Stimulated activated naive CD8-positive, alpha-beta T cell treated with anti-CD3 and anti-CD28 coated beads, Interleukin-15, Interleukin-2, amounts not matched to agents 100 ng/mL and 50 ng/mL, for 24 hours (primary cell): ENCODE measurements around the gene UBLCP1.

Experiments used
- H3K27ac Mint-ChIP-seq: one replicate; pipeline ENCODE4 v1.8.0; 2021; ENCODE audit warnings: mild to moderate bottlenecking, mixed read lengths
- H3K27me3 Mint-ChIP-seq: one replicate; pipeline ENCODE4 v1.8.0; 2021; ENCODE audit warnings: mixed read lengths
- H3K36me3 Mint-ChIP-seq: one replicate; pipeline ENCODE4 v1.8.0; 2021; ENCODE audit warnings: low read depth, mixed read lengths
- H3K4me1 Mint-ChIP-seq: one replicate; pipeline ENCODE4 v1.8.0; 2021; ENCODE audit warnings: low read depth, mixed read lengths
- H3K4me3 Mint-ChIP-seq: one replicate; pipeline ENCODE4 v1.8.0; 2021; ENCODE audit warnings: mild to moderate bottlenecking, mixed read lengths
- H3K9me3 Mint-ChIP-seq: one replicate; pipeline ENCODE4 v1.8.0; 2021; ENCODE audit warnings: mixed read lengths

UBLCP1 gene

GRCh38 chr5:159316519-159317383 lies 53.7 kb downstream of the UBLCP1 start:
- Mint-ChIP-seq H3K27ac (no peak overlapping the region), H3K4me3 (no peak overlapping the region), H3K36me3 (no peaks in the 10 kb centered on the region), H3K9me3 (no peaks in the 10 kb centered on the region), H3K27me3 (peaks cover 8% of the 10 kb centered on the region), H3K4me1 (no peaks in the 10 kb centered on the region)

GRCh38 chr5:159317849-159318248 lies 54.8 kb downstream of the UBLCP1 start:
- H3K4me1 Mint-ChIP-seq = no peaks in the 10 kb centered on the region
- no peak overlapping the region for H3K4me3 Mint-ChIP-seq
- H3K36me3 Mint-ChIP-seq = no peaks in the 10 kb centered on the region
- no peak overlapping the region for H3K27ac Mint-ChIP-seq
- no peaks in the 10 kb centered on the region for H3K9me3 Mint-ChIP-seq
- H3K27me3 Mint-ChIP-seq = peaks cover 4% of the 10 kb centered on the region

- Mint-ChIP-seq H3K27me3 (peaks cover 5% of the 10 kb centered on the region), H3K36me3 (no peaks in the 10 kb centered on the region), H3K4me1 (no peaks in the 10 kb centered on the region), H3K4me3 (no peak overlapping the region), H3K9me3 (no peaks in the 10 kb centered on the region), H3K27ac (no peak overlapping the region)
These were observed 55.4 kb downstream of the UBLCP1 start for GRCh38 chr5:159318448-159318847.

GRCh38 chr5:159319363-159319762 lies 56.3 kb downstream of the UBLCP1 start:
- H3K4me1 Mint-ChIP-seq = no peaks in the 10 kb centered on the region
- H3K27ac Mint-ChIP-seq = no peak overlapping the region
- H3K36me3 Mint-ChIP-seq = no peaks in the 10 kb centered on the region
- H3K4me3 Mint-ChIP-seq = no peak overlapping the region
- no peaks in the 10 kb centered on the region for H3K9me3 Mint-ChIP-seq
- H3K27me3 Mint-ChIP-seq = peaks cover 10% of the 10 kb centered on the region

- Mint-ChIP-seq H3K36me3 (no peaks in the 10 kb centered on the region), H3K27ac (no peak overlapping the region), H3K4me1 (no peaks in the 10 kb centered on the region), H3K4me3 (no peak overlapping the region), H3K27me3 (peaks cover 14% of the 10 kb centered on the region), H3K9me3 (no peaks in the 10 kb centered on the region)
These were observed 56.7 kb downstream of the UBLCP1 start for GRCh38 chr5:159319832-159320231.

- no peak overlapping the region for H3K27ac Mint-ChIP-seq
- peaks cover 20% of the 10 kb centered on the region for H3K27me3 Mint-ChIP-seq
- H3K4me1 Mint-ChIP-seq = no peaks in the 10 kb centered on the region
- H3K36me3 Mint-ChIP-seq = no peaks in the 10 kb centered on the region
- H3K4me3 Mint-ChIP-seq = no peak overlapping the region
- no peaks in the 10 kb centered on the region for H3K9me3 Mint-ChIP-seq
These were observed 59.1 kb downstream of the UBLCP1 start for GRCh38 chr5:159322180-159322579.

- no peak overlapping the region for H3K4me3 Mint-ChIP-seq
- no peaks in the 10 kb centered on the region for H3K9me3 Mint-ChIP-seq
- no peak overlapping the region for H3K27ac Mint-ChIP-seq
- no peaks in the 10 kb centered on the region for H3K36me3 Mint-ChIP-seq
- peaks cover 20% of the 10 kb centered on the region for H3K27me3 Mint-ChIP-seq
- no peaks in the 10 kb centered on the region for H3K4me1 Mint-ChIP-seq
These were observed 61.1 kb downstream of the UBLCP1 start for GRCh38 chr5:159324102-159324755.

GRCh38 chr5:159324986-159325385 lies 61.9 kb downstream of the UBLCP1 start:
- Mint-ChIP-seq H3K27me3 (peaks cover 23% of the 10 kb centered on the region), H3K4me1 (no peaks in the 10 kb centered on the region), H3K27ac (no peak overlapping the region), H3K4me3 (no peak overlapping the region), H3K9me3 (no peaks in the 10 kb centered on the region), H3K36me3 (no peaks in the 10 kb centered on the region)

- Mint-ChIP-seq H3K9me3 (no peaks in the 10 kb centered on the region), H3K4me1 (peaks cover 29% of the 10 kb centered on the region), H3K4me3 (peak within 1 kb of the TSS; percentile 67), H3K27ac (no peak within 1 kb of the TSS), H3K36me3 (no peaks in the 10 kb centered on the region), H3K27me3 (peaks cover 15% of the 10 kb centered on the region)
These were observed 67.2 kb downstream of the UBLCP1 start, which contains the start of gene IL12B for GRCh38 chr5:159330131-159330800. TSS of gene IL12B (minus strand) at chr5:159330487. CDS start at chr5:159326782, 3,705 bp downstream.

GRCh38 chr5:159331093-159331973 lies 68.2 kb downstream of the UBLCP1 start:
- Mint-ChIP-seq H3K27me3 (peaks cover 14% of the 10 kb centered on the region), H3K27ac (no peak overlapping the region), H3K36me3 (no peaks in the 10 kb centered on the region), H3K4me1 (peaks cover 33% of the 10 kb centered on the region), H3K4me3 (peak overlapping the region; percentile 67), H3K9me3 (no peaks in the 10 kb centered on the region)

GRCh38 chr5:159332800-159333544 lies 69.9 kb downstream of the UBLCP1 start:
- Mint-ChIP-seq H3K36me3 (no peaks in the 10 kb centered on the region), H3K27ac (no peak overlapping the region), H3K9me3 (no peaks in the 10 kb centered on the region), H3K4me3 (no peak overlapping the region), H3K4me1 (peaks cover 49% of the 10 kb centered on the region), H3K27me3 (peaks cover 11% of the 10 kb centered on the region)

- Mint-ChIP-seq H3K27me3 (peaks cover 11% of the 10 kb centered on the region), H3K9me3 (no peaks in the 10 kb centered on the region), H3K4me1 (peaks cover 55% of the 10 kb centered on the region), H3K4me3 (no peak overlapping the region), H3K36me3 (no peaks in the 10 kb centered on the region), H3K27ac (no peak overlapping the region)
These were observed 70.4 kb downstream of the UBLCP1 start for GRCh38 chr5:159333545-159333925.
